ENCODE measurements around the gene C4orf50. TPM values are rescaled to one million over a fixed set of nuclear protein-coding genes. Genes with fewer than 3 reads are reported as not detected.

The C4orf50 gene
- total and polyA plus RNA-seq, 10 of the 15 experiments (the other 5 are each of a cell fraction or from before 2014, with no cell fraction given) = 0.04 to 0.09 (median 0.05) TPM; not detected in 3

GRCh38 chr4:5969777-5970176, 48.5 kb downstream of the C4orf50 start (continued):
- TF ChIP-seq ZBTB11 (CRISPR knock-in tag; IDR thresholded peaks at IDR 0.05) (no peak), YY1 (IDR thresholded peaks at IDR 0.05; ENCODE audit: low read depth, low read length) (no peak), ZNF384 (IDR thresholded peaks at IDR 0.05; ENCODE audit: borderline replicate concordance, low read depth, low read length) (no peak), MEF2B (IDR thresholded peaks at IDR 0.05; ENCODE audit: partially characterized antibody, poor library complexity, severe bottlenecking) (no peak), CREM (IDR thresholded peaks at IDR 0.05; ENCODE audit: low read depth) (no peak), RB1 (IDR thresholded peaks at IDR 0.05; ENCODE audit: borderline replicate concordance) (no peak)

GRCh38 chr4:5969336-5969735, 48.9 kb downstream of the C4orf50 start:
- no peaks in the 10 kb centered on the region for H3K79me2 ChIP-seq (ENCODE audit: control insufficient read depth, insufficient read depth, low read length)
- peaks cover 3% of the 10 kb centered on the region; the same call in 1 of the 2 replicates for H4K20me1 ChIP-seq (ENCODE audit: control insufficient read depth, insufficient read depth)
- intact Hi-C loops (cut with micrococcal nuclease; ENCODE audit: unreplicated experiment) = no loop called here
- no peaks in the 10 kb centered on the region for H3K4me1 ChIP-seq (ENCODE audit: control insufficient read depth, insufficient read depth, low read length)
- no peak overlapping the region for H3K9ac ChIP-seq (ENCODE audit: control insufficient read depth, insufficient read depth, low read length)
- ChIA-PET POLR2A (no interaction called here), SMC1A (ENCODE audit: uncharacterized antibody, unreplicated experiment) (no interaction called here), RAD21 (ENCODE audit: unreplicated experiment) (no interaction called here), CTCF (no interaction called here)
- H3K9me3 ChIP-seq (replicated peaks; ENCODE audit: control insufficient read depth, insufficient read depth, low read length) = no peaks in the 10 kb centered on the region
- in situ Hi-C loops (cut with MboI) = no loop called here
- H3K36me3 ChIP-seq (ENCODE audit: control insufficient read depth in 2 of 2, insufficient read depth in 2 of 2, low read length in 1 of 2) = no peaks in the 10 kb centered on the region
- H3K27me3 ChIP-seq (replicated peaks in 1 of 2; ENCODE audit: control insufficient read depth in 2 of 2, insufficient read depth in 2 of 2, low read length in 1 of 2) = peaks cover 0 to 2% of the 10 kb centered on the region in 2 experiments; a peak in 2 of 4 replicates
- ATAC-seq = no peak
- 8% methylated on average over 5 of the region's 5 CpGs for WGBS (ENCODE audit: insufficient coverage, insufficient replicate concordance, low lambda C conversion rate, missing lambda C conversion rate)
- no peak for FAIRE-seq
- no peak for DNase-seq (ENCODE audit: low read depth, low spot score)
- no peak overlapping the region for H3K27ac ChIP-seq (ENCODE audit: control insufficient read depth, insufficient read depth)
- H3K4me3 ChIP-seq = no peak overlapping the region
- no TSS peak for BruUV-seq (replicated peaks)
- H3K4me2 ChIP-seq (ENCODE audit: control insufficient read depth, insufficient read depth) = no peak overlapping the region
- no peak overlapping the region for H2AFZ ChIP-seq (ENCODE audit: control insufficient read depth, low read depth, low read length)
- TF ChIP-seq NR2C2 (IDR thresholded peaks at IDR 0.05; ENCODE audit: borderline replicate concordance, control insufficient read depth, insufficient read length, low read depth) (no peak), MEF2A (IDR thresholded peaks at IDR 0.05; ENCODE audit: insufficient read depth, low read depth, low read length) (no peak), KLF5 (IDR thresholded peaks at IDR 0.05; ENCODE audit: partially characterized antibody) (no peak), NFYB (IDR thresholded peaks at IDR 0.05; ENCODE audit: insufficient read depth, low read depth, low read length) (no peak), REST (IDR thresholded peaks at IDR 0.05; ENCODE audit: low read depth, low read length) (no peak), ZNF384 (IDR thresholded peaks at IDR 0.05; ENCODE audit: borderline replicate concordance, low read depth, low read length) (no peak), CEBPB (IDR thresholded peaks at IDR 0.05; ENCODE audit: borderline replicate concordance in 1 of 2, low read depth in 2 of 2, low read length in 2 of 2) (no peak), MYB (IDR thresholded peaks at IDR 0.05; ENCODE audit: borderline replicate concordance, low read depth, low read length) (no peak), GATAD2B (conservative IDR thresholded peaks at IDR 0.05; ENCODE audit: low read depth) (no peak), RAD51 (IDR thresholded peaks at IDR 0.05) (no peak), POLR2AphosphoS2 (IDR thresholded peaks at IDR 0.05; ENCODE audit: low read depth, low read length) (no peak), IKZF2 (IDR thresholded peaks at IDR 0.05) (no peak)

Data from GM12878 (cell line).